Mesothelial cell of epicardium (in vitro differentiated cells): ENCODE results near the gene RHOB. TPM values are rescaled to one million over a fixed set of nuclear protein-coding genes. Genes with fewer than 3 reads are reported as not detected.
"Not testable (repeated sequence)": the region's sequence is repeated elsewhere in the genome, so short reads cannot be mapped to it uniquely, and the experiment has no call there.

ENCODE experiments used
- DNase-seq, 2 experiments: peaks; one replicate each; pipeline ENCODE4 v3.0.0; 2021; ENCODE audit warnings: low spot score in 2 of 2; ENCODE audit not compliant: unreplicated experiment in 2 of 2
- H3K27ac Mint-ChIP-seq: 2 replicates; pipeline ENCODE4 v1.8.0; 2021; ENCODE audit warnings: mixed read lengths
- H3K27me3 Mint-ChIP-seq: 2 replicates; pipeline ENCODE4 v1.8.0; 2021; ENCODE audit warnings: low read depth, mixed read lengths
- H3K36me3 Mint-ChIP-seq: 2 replicates; pipeline ENCODE4 v1.8.0; 2021; ENCODE audit warnings: mixed read lengths
- H3K4me1 Mint-ChIP-seq: 2 replicates; pipeline ENCODE4 v1.8.0; 2021; ENCODE audit warnings: mixed read lengths
- H3K4me3 Mint-ChIP-seq: 2 replicates; pipeline ENCODE4 v1.8.0; 2021; ENCODE audit warnings: mild to moderate bottlenecking, moderate library complexity, mixed read lengths
- H3K9me3 Mint-ChIP-seq: 2 replicates; pipeline ENCODE4 v1.8.0; 2021; ENCODE audit warnings: mixed read lengths
- total RNA-seq: library from RNA; stranded (reverse); gene quantifications from 3 replicates; pipeline ENCODE4 v1.2.1, GENCODE V29; 2021
- TF ChIP-seq, protein P1 (sequence below): fragments of 200-600 bp; sonication (generic); IDR thresholded peaks from one replicate; pipeline ENCODE4 v1.5.0; 2021; ENCODE audit warnings: antibody characterized with exemption; ENCODE audit not compliant: unreplicated experiment

Gene RHOB
- total RNA-seq, 1 donor from 2014 or later = 85.9 TPM

- Mint-ChIP-seq H3K27me3 (peaks cover 9% of the 10 kb centered on the region), H3K4me1 (no peaks in the 10 kb centered on the region), H3K27ac (no peak overlapping the region), H3K4me3 (no peak overlapping the region), H3K9me3 (no peaks in the 10 kb centered on the region), H3K36me3 (no peaks in the 10 kb centered on the region)
- DNase-seq = no peak
- TF ChIP-seq, protein P1, sequence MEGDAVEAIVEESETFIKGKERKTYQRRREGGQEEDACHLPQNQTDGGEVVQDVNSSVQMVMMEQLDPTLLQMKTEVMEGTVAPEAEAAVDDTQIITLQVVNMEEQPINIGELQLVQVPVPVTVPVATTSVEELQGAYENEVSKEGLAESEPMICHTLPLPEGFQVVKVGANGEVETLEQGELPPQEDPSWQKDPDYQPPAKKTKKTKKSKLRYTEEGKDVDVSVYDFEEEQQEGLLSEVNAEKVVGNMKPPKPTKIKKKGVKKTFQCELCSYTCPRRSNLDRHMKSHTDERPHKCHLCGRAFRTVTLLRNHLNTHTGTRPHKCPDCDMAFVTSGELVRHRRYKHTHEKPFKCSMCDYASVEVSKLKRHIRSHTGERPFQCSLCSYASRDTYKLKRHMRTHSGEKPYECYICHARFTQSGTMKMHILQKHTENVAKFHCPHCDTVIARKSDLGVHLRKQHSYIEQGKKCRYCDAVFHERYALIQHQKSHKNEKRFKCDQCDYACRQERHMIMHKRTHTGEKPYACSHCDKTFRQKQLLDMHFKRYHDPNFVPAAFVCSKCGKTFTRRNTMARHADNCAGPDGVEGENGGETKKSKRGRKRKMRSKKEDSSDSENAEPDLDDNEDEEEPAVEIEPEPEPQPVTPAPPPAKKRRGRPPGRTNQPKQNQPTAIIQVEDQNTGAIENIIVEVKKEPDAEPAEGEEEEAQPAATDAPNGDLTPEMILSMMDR = no peak
These were observed 12.1 kb upstream of the RHOB start for GRCh38 chr2:20434588-20435294.

DNA sequence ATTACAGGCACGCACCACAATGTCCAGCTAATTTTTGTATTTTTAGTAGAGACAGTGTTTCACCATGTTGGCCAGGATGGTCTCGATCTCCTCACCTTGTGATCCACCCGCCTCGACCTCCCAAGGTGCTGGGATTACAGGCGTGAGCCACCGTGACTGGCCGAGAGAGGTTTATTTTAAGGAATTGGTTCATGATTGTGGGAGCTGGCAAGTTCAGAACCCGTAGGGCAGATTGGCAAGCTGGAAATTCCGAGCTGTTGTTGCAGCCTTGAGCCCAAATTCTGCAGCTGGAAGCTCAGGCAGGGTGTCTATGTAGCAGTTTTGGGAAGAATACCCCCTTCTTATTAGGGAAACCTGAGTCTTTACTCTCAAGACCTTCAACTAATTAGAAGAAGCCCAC is 11.4 kb upstream of the RHOB start:
- not testable (repeated sequence) for H3K4me1 Mint-ChIP-seq, H3K27ac Mint-ChIP-seq, H3K4me3 Mint-ChIP-seq, DNase-seq, H3K9me3 Mint-ChIP-seq, H3K36me3 Mint-ChIP-seq
- H3K27me3 Mint-ChIP-seq = peaks cover 10% of the 10 kb centered on the region

DNA sequence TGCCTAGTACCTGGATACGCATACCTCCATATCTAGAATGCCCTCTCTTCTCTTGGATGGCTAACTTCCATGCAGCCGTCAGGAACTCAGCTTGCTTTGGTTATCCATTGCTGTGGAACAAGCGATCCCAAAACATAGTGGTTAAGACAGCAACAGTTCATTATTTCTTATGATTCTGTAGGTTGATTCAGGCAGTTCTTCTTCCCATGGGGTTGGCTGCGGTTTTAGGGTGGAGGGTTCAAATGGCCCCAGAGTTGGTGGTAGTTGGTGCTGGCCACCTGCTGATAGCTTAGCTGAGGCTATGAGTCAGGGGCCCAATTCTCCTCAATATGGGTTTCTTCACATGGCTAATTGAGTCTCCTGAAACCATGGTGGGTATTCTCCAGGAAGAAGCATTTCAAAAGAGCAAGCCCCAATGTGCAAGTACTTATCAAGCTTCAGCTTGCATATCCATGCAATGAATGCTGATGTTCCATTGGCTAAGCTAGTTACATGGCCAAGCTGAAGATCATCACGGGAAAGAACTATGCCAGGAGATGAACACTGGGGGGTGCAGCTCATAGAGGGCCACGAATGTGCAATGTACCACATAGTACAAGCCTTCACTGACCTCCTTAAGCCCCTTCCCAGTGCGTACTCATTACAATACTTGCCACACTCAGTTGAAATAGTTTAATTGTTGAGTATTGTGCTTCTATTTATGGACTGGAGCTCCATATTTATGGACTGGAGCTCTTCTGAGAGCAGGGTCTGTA is 10.0 kb upstream of the RHOB start:
- no peak for DNase-seq
- Mint-ChIP-seq H3K27ac (no peak overlapping the region), H3K4me3 (no peak overlapping the region), H3K27me3 (peaks cover 8% of the 10 kb centered on the region), H3K4me1 (no peaks in the 10 kb centered on the region), H3K36me3 (no peaks in the 10 kb centered on the region), H3K9me3 (no peaks in the 10 kb centered on the region)
- TF ChIP-seq, protein P1 = no peak

DNA sequence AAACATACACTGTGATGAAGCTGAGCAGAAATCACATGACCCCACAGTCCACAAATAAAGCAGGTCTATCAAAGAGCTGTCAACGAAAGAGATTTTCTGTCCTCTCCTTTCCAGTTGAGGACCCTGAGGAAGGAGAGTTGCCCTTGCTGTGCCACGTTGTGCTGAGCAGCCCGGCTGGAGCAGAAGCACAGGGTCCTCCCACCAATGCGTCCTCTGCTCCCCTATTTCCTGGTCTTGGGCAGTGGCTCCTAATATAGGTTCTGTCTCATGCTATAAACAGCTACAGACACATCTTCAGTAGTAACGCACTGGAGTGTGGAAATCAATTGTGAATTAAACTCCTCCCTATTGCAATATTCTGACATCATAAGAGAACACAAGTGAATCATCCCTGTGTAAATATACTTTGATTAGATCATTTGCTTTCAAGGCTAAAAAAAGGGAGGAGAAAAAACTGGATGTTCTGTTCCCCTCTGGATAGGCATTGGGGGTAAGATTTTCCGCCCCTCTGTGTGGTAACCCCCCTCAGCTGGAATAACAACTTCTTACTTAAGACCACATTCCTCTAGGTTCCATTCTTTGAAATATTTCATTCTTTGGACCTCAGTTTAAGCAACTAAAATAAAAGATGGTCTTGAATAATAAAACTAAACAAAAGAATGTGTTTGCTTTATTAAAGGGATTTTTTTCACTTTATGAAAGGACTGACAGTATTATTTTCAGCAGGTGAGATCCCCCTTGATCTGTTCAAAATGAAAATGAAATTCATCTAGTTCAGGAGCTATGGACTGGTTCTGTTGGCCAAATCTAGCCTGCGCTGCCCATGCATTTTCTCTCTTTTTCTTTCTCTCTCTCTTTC is 8.3 kb upstream of the RHOB start:
- peaks cover 6% of the 10 kb centered on the region for H3K27me3 Mint-ChIP-seq
- H3K4me3 Mint-ChIP-seq = no peak overlapping the region
- TF ChIP-seq, protein P1 = no peak
- no peak for DNase-seq
- H3K27ac Mint-ChIP-seq = no peak overlapping the region
- H3K9me3 Mint-ChIP-seq = no peaks in the 10 kb centered on the region
- peaks cover 4% of the 10 kb centered on the region for H3K4me1 Mint-ChIP-seq
- no peaks in the 10 kb centered on the region for H3K36me3 Mint-ChIP-seq

DNA sequence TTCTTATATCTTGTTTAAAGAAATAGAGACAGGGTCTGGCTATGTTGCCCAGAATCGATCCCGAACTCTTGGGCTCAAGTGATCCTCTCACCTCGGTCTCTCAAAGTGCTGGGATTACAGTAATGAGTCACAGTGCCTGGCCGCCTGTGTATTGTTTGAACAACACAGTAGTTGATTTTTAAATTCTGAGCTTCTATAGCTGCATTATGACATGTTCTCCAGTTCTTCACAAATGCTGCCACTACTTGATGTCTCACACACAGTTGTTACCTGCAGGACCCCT is 7.7 kb upstream of the RHOB start:
- no peak overlapping the region for H3K4me3 Mint-ChIP-seq
- H3K27me3 Mint-ChIP-seq = peaks cover 6% of the 10 kb centered on the region
- H3K9me3 Mint-ChIP-seq = no peaks in the 10 kb centered on the region
- no peak for DNase-seq
- H3K4me1 Mint-ChIP-seq = peaks cover 9% of the 10 kb centered on the region
- H3K27ac Mint-ChIP-seq = no peak overlapping the region
- no peaks in the 10 kb centered on the region for H3K36me3 Mint-ChIP-seq
- TF ChIP-seq, protein P1 = no peak

DNA sequence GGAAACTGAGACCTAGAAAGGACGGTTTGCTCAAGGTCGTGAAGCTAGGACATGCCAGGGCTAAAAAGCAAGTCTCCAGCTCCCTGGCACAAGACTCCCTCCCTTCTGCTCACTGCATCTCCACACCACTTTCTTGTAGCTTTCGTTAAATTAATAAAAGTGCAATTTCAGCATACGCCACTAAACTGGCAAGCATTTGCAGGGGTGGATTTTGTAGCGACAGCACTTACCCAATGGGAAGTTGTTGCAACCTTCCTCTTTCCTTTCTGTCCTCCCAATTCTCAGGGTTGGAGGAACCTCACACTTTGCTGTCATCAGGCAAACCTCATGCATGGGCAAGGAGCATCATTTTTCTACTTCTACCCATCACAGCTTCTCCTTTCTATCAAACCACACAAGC is 7.4 kb upstream of the RHOB start:
- H3K36me3 Mint-ChIP-seq = no peaks in the 10 kb centered on the region
- H3K27me3 Mint-ChIP-seq = peaks cover 6% of the 10 kb centered on the region
- peaks cover 13% of the 10 kb centered on the region for H3K4me1 Mint-ChIP-seq
- TF ChIP-seq, protein P1 = no peak
- no peaks in the 10 kb centered on the region for H3K9me3 Mint-ChIP-seq
- DNase-seq = no peak
- no peak overlapping the region for H3K4me3 Mint-ChIP-seq
- H3K27ac Mint-ChIP-seq = no peak overlapping the region
